Measurements from ENCODE around the gene RASA3.

The RASA3 gene

DNA sequence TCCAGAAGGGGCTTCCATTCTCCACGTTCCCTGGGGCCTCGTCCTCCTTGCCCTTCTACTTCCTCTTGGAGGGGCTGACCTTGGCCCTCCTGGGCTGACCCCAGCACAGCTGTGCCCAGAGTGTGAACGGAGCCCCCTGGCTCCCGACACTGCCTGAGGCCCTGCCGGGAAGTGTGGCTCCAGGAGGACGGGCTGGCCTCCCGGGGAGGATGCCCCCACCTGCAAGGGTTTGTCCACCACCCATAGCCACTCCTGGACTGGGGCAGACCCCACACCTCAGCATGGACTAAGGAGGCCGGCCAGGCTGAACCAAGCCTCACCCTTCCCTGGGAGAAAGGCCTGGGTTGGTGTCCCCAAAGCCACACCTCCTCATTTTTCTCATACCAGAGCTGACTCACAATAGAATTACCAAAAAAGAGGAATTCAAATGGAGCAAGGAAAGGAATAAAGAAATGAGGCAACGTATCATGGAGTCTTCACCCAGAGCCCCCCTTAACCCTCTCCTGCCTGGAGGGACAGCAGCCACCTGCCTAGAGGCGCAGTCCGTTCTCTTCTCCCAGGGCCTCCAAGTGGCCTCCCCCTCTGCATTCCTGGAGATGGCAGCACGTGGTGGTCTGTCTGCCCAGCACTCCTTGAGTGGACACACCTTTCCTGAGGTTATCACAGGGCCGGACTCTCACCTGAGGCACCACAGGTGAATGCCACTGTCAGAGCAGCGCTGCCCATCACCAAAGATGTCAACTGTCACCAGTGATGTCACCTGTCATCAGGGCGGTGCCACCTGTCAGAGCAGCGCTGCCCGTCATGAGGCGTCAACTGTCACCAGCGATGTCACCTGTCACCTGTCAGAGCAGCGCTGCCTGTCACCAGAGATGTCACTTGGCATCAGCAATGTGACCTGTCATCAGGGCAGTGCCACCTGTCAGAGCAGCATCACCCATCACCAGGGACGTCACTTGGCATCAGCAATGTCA, 155.4 kb downstream of the RASA3 start:
- DNase-seq: no peak

DNA sequence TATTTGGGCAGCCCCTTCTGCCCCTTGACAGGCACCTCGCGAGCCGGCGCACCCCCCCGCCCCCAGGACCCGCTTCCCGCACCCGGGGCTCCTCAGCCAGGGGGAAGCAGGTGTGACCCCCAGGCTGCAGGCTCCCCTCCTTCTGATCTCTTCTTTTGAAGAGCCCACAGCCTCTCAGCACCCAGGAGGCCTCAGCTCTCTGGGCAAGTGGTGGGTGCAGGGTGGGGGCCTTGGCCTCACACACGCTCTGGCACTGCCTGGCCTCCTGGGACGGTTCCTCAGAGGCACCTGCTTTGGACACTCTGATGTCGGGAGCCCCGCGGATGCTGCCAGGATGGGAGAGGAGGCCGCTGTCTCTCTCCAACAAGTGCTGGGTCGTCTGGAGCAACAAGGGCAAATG, 157.0 kb downstream of the RASA3 start:
- no peak for DNase-seq

DNA sequence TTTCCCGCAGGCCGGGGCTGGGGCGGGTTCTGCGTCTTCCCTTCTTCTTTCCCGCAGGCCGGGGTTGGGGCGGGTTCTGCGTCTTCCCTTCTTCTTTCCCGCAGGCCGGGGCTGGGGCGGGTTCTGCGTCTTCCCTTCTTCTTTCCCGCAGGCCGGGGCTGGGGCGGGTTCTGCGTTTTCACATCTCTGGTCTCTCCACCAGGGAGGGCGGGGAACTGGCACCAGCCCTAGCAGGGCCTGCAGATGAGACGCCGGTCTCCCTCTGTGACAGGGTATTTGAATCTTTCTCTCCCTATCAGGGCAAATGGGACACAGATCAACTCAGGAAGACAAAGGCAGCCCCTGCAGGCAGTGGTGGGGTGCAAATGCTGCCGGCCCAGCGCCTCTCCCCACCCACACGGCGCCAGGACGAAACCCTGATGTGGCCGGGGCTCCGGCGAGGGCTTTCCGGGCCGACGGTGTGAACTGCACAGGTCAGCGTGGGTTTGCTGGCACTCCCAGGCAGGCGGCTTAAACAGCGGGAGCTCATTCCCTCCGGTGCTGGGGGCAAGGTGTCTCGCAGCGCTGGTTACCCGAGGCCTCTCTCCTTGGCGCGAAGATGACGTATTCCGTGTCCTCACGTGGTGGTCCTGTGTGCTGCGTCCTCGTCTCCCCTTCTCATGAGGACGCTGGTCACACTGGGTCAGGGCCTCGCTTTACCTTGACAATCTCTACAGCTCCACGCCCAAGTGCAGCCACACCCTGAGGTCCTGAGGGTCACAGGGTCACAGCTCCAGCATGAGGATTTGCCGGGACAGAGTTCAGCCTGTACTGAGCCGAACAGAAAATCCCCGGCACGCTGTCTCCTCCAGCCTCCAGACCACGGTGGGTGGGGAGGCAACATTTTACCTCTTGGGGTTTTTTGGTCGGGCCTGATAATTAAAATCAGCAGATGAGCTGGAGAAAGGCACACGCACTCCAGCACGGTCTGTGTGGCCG, 157.8 kb downstream of the RASA3 start:
- no peak for DNase-seq

DNA sequence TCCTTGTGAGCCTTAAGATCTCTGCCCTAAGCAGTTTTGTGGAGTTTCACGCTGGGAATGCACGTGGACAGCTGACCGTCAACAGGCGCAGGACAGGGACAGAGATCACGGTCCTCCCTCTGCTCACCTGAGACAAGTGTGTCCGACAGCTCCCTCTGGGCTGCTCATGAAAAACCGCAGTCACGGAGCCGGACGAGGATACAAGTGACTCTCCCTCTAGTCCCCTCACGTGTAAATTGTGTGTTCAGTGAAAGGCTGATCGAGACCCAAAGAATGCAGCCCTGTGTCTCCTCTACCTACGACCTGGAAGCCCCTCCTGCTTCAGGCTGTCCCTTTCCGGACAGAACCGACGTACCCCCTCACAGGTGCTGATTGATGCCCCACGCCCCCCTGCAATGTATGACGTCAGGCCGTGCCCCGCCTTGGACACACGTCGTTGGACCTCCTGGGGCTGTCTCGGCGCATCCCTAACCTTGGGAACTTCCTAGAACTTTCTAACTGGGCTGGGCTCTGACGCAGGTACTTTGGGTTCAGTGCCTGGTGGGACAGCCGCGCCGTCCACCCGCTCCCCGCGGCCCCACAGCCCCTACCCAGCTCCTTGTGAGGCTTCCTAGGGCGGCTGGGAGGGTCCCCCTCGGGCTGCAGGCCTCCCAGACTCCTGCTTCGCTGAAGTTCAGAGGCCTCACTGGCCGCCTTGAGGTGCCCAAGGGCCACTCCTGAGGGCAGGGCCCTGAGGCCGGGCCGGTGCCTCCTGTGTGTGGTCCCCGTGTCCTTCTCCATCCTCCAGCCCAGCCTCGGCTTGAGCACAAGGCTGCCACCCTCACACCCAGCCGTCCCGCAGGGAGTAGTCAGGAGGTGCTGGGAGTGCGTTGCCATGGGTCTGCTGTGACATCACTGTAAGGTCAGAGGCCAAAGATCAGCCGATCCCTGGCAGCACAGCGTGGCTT, 158.9 kb downstream of the RASA3 start, which contains the start of gene C13orf46:
C13orf46 (minus strand) TSS at position 859 of the 947 bp plus-strand sequence; CDS start at position 780, 79 bp downstream.
- DNase-seq: no peak

DNA sequence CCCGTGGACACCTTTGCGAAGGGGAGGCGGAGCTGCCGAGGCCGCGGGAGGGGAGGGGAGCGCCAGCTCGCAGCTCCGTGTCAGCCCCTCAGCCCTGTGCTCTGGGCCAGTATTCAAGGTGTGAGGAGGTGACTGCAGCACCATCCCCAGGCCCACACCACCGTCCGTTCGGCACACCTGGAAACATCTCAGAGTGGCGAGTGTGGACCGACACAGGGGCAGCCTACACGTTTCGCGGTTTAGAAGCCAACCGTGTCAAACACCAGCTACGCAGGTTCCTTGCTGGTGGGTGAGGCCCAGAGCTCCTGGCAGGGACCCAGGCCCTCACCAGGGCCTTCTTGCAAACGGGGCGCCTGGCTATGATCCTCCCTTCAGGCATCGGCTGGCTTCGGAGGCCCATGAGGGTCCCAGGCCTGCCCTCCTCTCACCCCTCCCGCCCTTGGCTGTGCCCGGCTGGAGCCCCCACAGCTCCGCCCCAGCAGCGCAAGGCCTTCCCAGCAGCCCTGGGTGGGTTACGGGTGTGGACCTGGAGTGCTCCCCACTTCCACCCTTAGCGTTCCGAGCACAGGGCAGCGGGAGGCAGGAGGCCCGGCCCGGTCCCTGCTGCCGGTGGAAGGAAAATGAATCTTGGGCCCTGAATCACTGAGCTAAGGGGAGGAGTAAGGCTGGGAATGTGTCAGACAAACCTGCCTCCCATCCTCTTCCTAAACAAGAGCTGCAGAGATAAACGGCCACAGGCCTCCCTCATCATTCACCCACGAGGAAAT, 159.8 kb downstream of the RASA3 start:
- DNase-seq: no peak

DNA sequence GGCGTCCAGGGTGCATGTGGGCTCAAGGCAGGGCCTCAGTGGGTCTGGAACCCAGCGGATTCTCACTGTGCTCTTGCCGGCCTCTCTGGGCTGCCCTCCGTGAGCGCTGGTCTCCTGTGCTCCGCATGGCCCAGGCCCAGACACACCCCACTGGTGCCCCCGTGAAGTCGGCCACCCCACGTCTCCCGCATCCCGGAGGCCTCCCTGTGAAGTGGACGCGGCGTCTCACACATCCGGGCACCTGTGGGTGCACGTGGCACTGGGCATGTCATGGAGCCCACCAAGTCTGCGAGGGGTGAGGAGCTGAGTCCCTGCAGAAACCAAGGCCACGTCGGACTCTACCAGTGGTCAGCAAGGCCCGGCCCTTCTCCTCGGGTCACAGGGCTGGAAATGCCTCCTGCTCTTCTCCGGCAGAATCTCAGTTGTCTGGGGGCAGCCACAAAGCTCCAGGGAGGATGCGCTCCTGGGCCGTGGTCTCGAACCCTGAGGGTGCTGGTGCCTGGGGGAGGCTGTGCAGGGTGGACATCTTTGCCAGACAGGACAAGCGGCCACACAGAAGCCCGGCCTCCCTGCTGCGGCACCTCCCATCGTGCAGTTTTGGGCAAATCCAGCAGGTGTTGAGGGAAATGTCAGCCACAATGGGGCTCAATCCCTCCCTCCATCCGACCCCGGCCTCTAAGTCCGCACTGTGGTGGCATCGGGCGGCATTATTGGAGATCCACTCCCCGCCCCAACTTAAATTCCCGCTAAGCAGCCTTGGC, 160.8 kb downstream of the RASA3 start:
- DNase-seq: no peak

DNA sequence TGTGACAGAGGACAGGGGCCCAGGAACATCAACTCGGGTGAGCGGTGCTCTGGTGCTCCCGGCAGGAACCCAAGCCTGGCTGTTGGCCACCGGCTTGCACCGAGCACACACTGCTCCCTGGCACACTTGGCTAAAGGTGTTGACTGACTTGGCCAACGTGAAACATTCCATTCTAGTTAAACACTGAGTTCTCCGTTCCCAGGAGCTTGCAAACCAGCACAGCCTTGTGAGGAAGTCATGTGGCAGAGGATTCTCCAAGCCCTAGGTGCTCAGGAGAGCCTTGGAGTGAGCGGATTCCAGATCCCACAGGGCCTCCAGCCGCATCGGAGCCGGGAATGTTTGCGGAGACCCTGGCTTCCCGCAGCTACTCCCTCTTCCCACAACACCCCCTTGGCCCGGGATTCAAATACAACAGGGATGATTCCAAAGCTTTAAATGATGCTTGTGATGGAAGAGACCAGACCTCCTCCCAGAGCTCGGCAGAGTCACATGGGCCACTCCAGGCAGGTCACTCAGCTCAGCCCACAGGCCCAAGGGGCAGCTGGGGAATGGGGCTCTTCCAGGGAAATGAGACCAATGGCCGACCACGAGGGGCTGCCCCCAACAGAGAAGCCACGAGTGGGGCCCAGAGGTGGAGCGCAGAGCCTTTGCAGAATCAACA, 161.5 kb downstream of the RASA3 start:
- DNase-seq: no peak

- DNase-seq: no peak
These were observed 162.3 kb downstream of the RASA3 start for GRCh38 chr13:113969973-113970611.

DNA sequence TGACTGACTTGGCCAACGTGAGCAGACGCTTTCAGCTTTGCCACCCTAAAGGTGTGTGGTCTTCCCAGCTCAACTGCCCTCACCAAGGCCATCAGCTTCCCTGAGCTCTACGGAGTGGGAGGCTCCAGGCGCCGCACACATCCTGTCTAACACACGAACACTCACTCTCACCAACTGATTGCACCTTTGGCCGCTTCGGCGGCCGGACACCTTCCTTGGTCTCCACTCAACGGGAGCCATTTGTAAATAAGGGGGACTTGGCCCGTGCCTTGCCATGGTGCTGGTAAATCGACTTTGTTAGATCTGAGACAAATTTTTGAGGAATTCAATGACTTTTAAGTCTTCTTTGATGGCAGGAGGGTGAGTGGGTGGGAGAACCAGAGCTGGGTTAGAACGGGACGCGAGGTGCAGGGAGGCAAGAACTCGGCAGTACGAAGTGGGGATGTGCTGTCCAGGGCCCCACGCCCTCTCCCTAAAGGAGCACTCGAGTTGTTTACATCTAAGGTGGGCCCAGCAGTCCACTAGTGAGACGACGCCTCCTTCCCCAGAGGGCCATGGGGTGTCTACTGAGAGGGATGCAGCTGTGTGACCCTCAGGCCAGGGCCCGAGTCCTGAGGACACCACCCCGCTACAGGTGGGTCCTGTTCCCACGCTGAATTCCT, 163.0 kb downstream of the RASA3 start:
- DNase-seq: no peak

DNA sequence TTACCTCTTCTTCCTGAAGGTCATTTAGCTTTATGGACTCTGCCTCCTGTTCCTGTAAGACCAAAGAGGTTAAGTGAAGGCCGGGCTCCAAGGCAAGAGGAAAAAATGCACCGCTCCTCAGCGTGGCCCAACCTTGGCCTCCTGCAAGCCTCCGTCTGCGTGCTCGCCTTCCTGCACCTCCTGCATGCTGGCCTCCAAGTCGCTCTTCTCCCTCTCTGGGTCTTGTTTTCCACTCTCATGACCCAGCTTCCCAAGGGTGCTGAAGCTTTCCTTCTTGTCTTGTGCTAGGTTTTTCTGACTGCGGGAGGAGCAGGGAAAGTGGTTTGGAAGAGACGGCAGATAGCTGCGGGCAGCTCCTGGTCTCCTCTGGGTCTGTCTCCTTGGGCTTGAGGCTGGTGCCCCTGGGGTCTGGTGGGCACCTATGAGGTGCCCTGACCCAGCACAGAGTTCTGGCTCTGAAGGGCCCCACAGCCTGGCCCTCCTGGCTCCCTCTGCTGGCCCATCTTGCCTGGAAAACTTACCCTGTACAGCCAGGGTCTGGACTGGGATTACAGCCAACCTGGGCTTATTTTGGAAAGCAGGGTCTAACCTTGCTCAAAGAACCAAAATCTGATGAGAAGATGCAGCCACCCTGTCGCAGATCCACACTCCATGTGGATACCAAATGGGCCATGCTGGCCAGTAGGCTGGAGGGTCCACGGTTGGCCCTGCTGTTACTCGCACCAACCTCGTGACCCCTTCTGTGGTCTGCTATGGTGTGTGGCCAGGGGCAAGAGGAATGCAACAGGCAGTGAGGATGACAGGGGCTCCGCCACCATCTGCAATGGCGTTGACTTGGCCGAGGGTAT, 163.7 kb downstream of the RASA3 start:
- DNase-seq: no peak

DNA sequence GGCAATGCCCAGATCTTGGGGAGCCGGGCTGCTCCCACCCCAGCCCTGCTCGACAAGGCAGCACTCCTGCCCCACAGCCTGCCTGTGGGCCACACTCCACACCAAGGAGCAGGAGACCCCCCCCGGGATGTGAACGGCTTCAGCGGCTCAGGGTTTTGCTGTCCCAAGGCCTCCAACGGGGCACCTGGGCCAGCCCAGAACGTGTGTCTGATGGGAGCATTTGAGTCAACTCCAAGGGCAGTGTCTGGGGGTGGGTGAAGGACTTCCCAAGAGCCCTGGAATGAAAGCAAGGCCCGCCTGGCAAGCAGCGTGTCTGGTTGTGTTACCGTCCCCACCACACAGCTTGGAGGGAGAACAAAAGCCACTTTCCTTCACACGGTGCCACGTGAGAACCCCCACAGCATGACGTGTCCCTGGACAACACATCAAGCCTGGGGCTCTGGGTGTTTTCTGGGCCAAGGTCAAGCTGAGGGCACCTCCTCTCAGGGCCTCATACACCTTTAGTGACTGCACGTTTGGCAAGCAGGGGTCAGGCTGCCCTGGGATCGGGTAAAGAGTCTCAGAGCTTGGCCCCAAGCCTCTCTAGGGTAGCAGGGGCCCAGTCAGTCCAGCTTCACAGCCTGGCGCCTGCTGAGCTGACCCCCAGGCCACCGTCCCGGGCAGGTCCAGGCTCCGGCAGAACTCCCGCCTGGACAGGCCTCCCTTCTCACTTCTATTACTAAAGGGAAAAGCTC, 164.5 kb downstream of the RASA3 start:
- no peak for DNase-seq

GRCh38 chr13:113967206-113967720, 165.2 kb downstream of the RASA3 start:
- DNase-seq: no peak

DNA sequence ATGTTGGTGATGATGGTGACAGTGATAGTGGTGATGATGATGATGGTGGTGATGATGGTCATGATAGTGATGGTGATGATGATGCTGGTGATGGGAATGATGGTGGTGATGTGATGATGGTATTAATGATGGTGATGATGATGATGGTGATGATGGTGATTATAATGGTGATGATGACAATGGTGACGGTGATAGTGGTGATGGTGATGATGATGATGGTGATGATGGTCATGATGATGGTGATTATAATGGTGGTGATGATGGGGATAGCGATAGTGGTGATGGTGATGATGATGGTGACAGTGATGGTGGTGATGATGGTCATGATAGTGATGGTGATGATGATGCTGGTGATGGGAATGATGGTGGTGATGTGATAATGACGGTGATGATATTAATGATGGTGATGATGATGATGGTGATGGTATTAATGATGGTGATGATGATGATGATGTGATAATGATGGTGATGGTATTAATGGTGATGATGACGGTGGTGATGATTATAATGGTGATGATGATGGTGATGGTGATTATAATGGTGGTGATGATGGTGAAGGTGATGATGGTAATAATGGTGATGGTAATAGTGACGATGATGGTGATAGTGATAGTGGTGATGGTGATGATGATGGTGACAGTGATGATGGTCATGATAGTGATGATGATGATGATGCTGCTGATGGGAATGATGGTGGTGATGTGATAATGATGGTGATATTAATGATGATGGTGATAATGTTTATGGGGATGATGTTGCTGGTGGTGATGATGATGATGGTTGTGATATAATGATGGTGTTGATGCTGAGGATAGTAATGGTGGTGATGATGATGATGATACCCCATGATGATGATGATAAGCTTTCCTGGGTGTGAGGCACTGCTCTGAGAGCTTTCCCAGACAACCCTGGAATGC, 166.2 kb downstream of the RASA3 start:
- DNase-seq: no peak

- no peak for DNase-seq
These were observed 167.0 kb downstream of the RASA3 start for GRCh38 chr13:113965383-113965874.

DNA sequence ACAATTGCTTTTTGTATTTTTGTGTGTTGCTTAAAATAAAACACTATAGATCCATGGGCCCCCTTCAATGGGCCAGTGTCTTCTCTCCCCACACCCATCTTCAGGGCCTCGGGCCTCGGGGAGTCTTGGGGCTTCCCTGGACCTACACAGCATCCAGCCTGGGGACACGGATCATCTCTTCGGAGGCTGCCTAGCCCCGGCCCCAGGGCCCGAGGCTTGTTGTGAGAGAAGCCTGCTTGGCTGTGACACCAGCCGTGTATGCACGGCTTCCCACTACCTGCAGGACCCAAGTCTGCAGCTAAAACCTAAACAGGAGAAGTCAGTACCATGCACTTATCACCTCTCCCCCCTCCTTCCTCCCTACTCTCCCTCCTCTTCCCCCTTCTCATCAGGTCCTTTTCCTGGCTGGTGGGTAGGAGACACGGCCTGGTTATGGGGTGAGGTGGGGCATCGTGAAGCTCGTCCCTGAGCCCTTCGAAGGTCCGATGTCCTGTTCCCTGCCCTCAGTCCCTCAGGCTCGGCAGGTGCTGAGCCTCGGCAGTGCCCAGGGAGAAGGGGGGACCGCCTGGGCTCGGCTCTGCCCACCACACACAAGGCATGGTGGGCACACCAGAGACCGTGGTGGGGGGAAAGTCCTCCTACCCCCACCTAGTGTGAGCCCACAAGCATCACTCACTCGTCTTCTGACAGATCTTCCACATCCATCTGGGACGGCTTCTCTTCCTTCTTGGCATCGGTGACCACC, 168.0 kb downstream of the RASA3 start:
- DNase-seq: no peak
